Skeletal muscle satellite cell (primary cell): ENCODE measurements around the gene CCDC85C.

Experiments used
- H3K27me3 ChIP-seq: 2 replicates; pipeline ENCODE4 v1.7.0; 2013; ENCODE audit warnings: low read length; ENCODE audit not compliant: control insufficient read depth, insufficient read depth
- H3K36me3 ChIP-seq: 2 replicates; pipeline ENCODE4 v1.7.0; 2013; ENCODE audit warnings: mild to moderate bottlenecking, control low read depth, low read length; ENCODE audit not compliant: insufficient read depth
- H3K4me1 ChIP-seq: 2 replicates; pipeline ENCODE4 v1.7.0; 2013; ENCODE audit warnings: low read length; ENCODE audit not compliant: control insufficient read depth, insufficient read depth
- H3K4me2 ChIP-seq: 2 replicates; pipeline ENCODE4 v1.7.0; 2013; ENCODE audit warnings: mild to moderate bottlenecking, low read length
- H3K4me3 ChIP-seq: 2 replicates; pipeline ENCODE4 v1.7.0; 2013; ENCODE audit warnings: low read length
- H3K9ac ChIP-seq: 2 replicates; pipeline ENCODE4 v1.7.0; 2013; ENCODE audit warnings: mild to moderate bottlenecking, low read depth, low read length, moderate library complexity
- H3K9me3 ChIP-seq: replicated peaks from 2 replicates; pipeline ENCODE4 v1.7.0; 2013; ENCODE audit warnings: mild to moderate bottlenecking, control low read depth, low read length

Gene CCDC85C

DNA sequence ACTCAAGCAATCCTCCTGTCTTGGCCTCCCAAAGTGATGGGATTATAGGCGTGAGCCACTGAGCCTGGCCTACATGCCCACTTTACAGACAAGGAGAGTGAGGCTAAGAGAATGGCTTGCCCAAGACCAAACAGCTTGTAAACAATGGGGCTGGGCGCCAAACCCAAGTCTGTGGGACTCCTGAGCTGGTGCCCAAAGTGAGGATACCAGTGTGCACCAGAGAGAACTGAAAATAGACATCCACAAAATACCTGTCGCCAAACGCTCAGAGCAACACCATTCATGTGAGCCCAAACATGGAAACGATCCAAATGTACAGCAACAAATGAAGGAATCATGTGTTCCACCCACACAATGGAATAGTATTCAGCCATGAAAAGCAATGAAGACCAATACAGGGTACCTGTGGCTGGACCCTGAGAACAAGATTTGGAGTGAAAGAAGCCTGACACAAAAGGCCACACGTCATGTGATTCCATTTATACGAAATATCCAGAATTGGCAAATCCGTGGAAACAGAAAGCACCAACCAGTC is 84.6 kb downstream of the CCDC85C start:
- H3K9ac ChIP-seq, result no peak overlapping the region
- no peak overlapping the region for H3K4me3 ChIP-seq
- peaks cover 13% of the 10 kb centered on the region for H3K4me1 ChIP-seq
- H3K36me3 ChIP-seq, result no peaks in the 10 kb centered on the region
- no peaks in the 10 kb centered on the region for H3K27me3 ChIP-seq
- H3K4me2 ChIP-seq, result no peak overlapping the region
- H3K9me3 ChIP-seq, result no peaks in the 10 kb centered on the region

DNA sequence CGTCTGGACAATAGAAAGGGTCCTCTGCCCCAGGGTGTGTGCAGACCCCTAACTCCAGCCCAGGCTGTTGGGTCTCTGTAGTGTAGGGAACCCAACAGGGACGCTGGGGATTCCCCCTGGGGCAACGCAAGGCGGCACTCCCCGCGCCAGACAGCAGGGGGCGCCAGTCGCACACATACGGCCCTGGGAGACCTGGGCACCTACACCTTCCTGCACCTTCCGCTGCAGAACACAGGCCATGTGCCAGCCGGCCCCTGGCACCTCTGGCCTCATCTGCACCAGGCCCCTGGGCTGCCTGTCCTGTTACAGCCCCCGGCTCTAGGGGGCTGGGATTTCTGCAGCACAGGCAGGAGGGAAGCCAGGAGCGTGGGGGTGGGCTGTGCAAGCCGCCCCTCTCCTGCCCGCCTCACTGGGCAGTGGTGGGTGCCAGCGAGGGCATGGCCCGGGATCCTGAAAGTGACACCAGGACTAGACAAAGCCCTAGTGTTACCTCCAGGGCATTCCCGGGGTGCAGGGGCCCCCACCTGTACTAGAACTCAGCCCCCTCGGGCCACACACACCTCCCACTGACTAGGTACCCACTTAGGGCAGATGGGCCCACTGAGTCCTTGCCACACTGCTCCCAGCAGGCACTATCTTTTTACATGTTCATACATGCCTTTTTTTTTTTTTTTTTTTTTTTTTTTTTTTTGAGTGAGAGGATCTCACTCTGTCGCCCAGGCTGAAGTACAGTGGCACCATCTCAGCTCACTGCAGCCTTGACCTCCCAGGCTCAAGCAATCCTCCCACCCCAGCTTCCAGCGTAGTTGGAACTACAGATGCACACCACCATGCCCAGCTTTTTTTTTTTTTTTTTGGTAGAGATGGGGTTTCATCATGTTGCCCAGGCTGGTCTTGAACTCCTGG is 85.3 kb downstream of the CCDC85C start:
- Histone ChIP-seq H3K4me2 (no peak overlapping the region), H3K36me3 (no peaks in the 10 kb centered on the region), H3K9ac (no peak overlapping the region), H3K4me3 (no peak overlapping the region), H3K9me3 (no peaks in the 10 kb centered on the region), H3K4me1 (peaks cover 13% of the 10 kb centered on the region), H3K27me3 (no peaks in the 10 kb centered on the region)

DNA sequence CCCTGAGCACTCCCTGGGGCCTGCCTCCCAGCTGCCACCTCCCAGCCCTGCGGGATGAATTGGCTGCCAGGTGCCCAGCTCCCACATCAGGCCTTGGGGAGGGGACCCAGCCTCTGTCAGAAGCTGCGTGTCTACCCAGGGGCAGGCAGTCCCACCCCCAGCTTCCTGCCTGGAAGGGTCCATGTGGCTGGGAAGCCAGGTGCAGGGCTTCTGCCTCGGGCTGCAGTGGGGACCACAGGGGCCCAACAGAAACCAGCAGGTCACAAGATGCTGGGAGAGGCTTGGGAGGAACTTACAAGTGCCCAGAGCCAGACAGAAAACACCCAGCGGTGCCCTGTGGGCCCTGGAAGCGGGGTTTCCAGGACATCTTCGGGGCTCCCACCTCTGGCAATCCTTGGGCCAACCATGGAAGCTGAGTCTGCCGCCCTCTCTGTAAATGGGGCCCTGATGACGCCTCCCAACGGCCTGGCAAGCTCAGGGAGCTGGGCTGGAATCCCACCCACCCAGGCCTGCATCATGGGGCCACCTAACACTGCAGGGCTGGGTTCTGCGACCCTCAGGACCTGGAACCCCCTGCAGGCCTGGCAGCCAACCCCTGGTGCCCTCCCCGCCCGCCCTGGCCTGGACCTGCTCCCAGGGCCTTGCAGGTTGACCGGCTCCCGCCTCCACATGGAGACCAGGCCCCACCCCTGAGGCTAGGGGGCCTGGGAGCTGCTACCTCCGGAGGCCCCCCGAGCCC is 86.2 kb downstream of the CCDC85C start:
- H3K4me2 ChIP-seq, result no peak overlapping the region
- H3K4me3 ChIP-seq, result no peak overlapping the region
- no peak overlapping the region for H3K9ac ChIP-seq
- H3K27me3 ChIP-seq, result no peaks in the 10 kb centered on the region
- peaks cover 7% of the 10 kb centered on the region for H3K4me1 ChIP-seq
- no peaks in the 10 kb centered on the region for H3K9me3 ChIP-seq
- no peaks in the 10 kb centered on the region for H3K36me3 ChIP-seq

GRCh38 chr14:99516871-99517642 is 87.0 kb downstream of the CCDC85C start:
- Histone ChIP-seq H3K4me2 (no peak overlapping the region), H3K9ac (no peak overlapping the region), H3K9me3 (no peaks in the 10 kb centered on the region), H3K4me1 (no peaks in the 10 kb centered on the region), H3K4me3 (no peak overlapping the region), H3K27me3 (no peaks in the 10 kb centered on the region), H3K36me3 (no peaks in the 10 kb centered on the region)

GRCh38 chr14:99516156-99516870 is 87.7 kb downstream of the CCDC85C start:
- Histone ChIP-seq H3K4me1 (no peaks in the 10 kb centered on the region), H3K4me3 (no peak overlapping the region), H3K9ac (no peak overlapping the region), H3K27me3 (no peaks in the 10 kb centered on the region), H3K4me2 (no peak overlapping the region), H3K9me3 (no peaks in the 10 kb centered on the region), H3K36me3 (peaks cover 5% of the 10 kb centered on the region)

- H3K4me2 ChIP-seq, result no peak overlapping the region
- no peak overlapping the region for H3K9ac ChIP-seq
- H3K36me3 ChIP-seq, result peaks cover 12% of the 10 kb centered on the region
- no peaks in the 10 kb centered on the region for H3K27me3 ChIP-seq
- no peaks in the 10 kb centered on the region for H3K9me3 ChIP-seq
- no peak overlapping the region for H3K4me3 ChIP-seq
- H3K4me1 ChIP-seq, result no peaks in the 10 kb centered on the region
Observed at GRCh38 chr14:99515301-99516155, 88.5 kb downstream of the CCDC85C start.

DNA sequence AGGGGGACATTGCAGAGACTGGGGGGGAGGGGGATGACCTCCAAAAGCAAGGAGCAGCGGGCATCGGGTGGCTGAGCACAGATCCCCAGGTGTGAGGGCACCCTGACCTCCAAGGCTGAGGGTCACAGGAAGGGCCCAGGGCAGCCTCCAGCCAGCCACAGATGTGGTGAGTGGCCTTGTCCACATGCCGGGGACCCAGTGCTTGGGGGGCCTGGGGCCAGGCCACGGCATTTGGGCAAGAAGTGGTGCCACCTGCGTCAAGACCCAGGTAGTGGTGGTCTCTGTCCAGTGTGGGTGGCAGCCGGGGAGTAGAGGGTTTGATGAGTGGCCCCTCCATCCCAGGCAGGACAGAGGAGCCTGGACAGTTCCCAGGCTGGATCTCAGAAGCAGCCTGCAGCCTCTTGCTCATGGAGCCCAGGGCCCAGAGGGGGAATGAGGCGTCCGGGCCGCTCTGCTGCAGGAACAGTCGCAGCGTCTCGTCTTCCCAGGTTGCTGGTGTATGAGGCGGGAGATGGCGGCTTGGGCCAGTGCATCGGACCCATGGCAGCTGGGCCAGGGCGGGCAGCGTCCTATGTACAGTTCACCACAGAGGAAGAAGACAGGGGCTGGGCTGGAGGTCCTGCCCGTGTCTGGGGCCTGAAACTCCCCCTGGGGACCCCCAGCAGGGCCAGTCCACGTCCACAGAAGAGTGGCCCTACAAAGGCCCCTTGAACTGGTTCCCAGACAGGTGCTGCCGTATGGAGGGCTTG is 89.3 kb downstream of the CCDC85C start:
- Histone ChIP-seq H3K9ac (no peak overlapping the region), H3K36me3 (peaks cover 15% of the 10 kb centered on the region), H3K4me1 (no peaks in the 10 kb centered on the region), H3K4me3 (no peak overlapping the region), H3K4me2 (no peak overlapping the region), H3K9me3 (no peaks in the 10 kb centered on the region), H3K27me3 (no peaks in the 10 kb centered on the region)

- H3K4me1 ChIP-seq, result no peaks in the 10 kb centered on the region
- no peaks in the 10 kb centered on the region for H3K27me3 ChIP-seq
- H3K36me3 ChIP-seq, result peaks cover 22% of the 10 kb centered on the region
- H3K9me3 ChIP-seq, result no peaks in the 10 kb centered on the region
- H3K9ac ChIP-seq, result no peak overlapping the region
- H3K4me2 ChIP-seq, result no peak overlapping the region
- no peak overlapping the region for H3K4me3 ChIP-seq
Observed at GRCh38 chr14:99513946-99514551, 90.0 kb downstream of the CCDC85C start.

DNA sequence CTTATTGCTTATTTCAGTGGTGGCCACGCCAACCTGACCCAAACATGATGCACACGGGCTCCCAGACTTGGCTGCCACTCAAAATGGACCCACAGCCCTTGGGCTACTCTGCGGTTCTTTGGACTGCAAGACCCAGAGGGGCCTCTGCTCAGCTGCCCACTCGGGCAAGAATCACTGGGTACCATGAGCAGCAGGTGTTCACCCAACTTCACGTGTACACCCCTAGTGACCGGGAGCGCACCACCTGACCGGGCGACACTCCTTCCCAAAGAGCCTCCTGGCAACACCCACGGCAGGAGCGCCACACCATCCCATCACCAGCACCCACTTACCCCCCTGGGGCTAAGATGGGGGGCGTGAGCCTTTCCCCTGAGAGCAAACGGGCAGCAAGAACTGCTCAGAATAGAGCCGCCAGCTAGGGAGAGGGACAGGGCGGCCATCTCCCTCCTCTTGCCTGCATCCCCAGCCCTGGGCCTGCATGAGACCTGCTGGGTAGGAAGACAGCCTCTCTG is 90.8 kb downstream of the CCDC85C start:
- Histone ChIP-seq H3K4me1 (no peaks in the 10 kb centered on the region), H3K9me3 (no peaks in the 10 kb centered on the region), H3K27me3 (no peaks in the 10 kb centered on the region), H3K9ac (no peak overlapping the region), H3K36me3 (peaks cover 30% of the 10 kb centered on the region), H3K4me2 (no peak overlapping the region), H3K4me3 (no peak overlapping the region)
